Measurements from ENCODE around the gene HMX3.

GRCh38 chr10:123153486-123154091 lies 17.8 kb downstream of the HMX3 start:
- TF ChIP-seq POLR2A (IDR thresholded peaks at IDR 0.05; ENCODE audit: low read length): no peak
- TF ChIP-seq GATA1 (IDR thresholded peaks at IDR 0.05; ENCODE audit: low read depth, low read length): no peak

Measured in erythroblast (primary cell).